RWPE2 (cell line): ENCODE results near the gene TGIF2.

ENCODE experiments used
- ATAC-seq: fragments of 200-7000 bp; cut with Tn5 transposase; 3 replicates; pipeline ENCODE4 v1.9.1; 2021; ENCODE audit warnings: low read depth
- DNase-seq: peaks from one replicate; pipeline ENCODE4 v3.0.0-alpha.2; 2020; ENCODE audit warnings: low spot score
- H3K27ac ChIP-seq: fragments of 450-650 bp; 2 replicates; pipeline ENCODE4 v1.5.1; 2017; ENCODE audit warnings: mild to moderate bottlenecking; ENCODE audit not compliant: poor library complexity, severe bottlenecking
- H3K27me3 ChIP-seq: fragments of 250-450 bp; sonication (Bioruptor Pico); 2 replicates; pipeline ENCODE4 v1.5.1; 2021; ENCODE audit warnings: mild to moderate bottlenecking, moderate library complexity; ENCODE audit not compliant: insufficient read depth, poor library complexity, severe bottlenecking
- H3K36me3 ChIP-seq: fragments of 250-450 bp; sonication (Bioruptor Pico); 2 replicates; pipeline ENCODE4 v1.5.1; 2020; ENCODE audit warnings: low read depth, mild to moderate bottlenecking, moderate library complexity
- H3K4me1 ChIP-seq: fragments of 250-450 bp; sonication (Bioruptor Pico); 2 replicates; pipeline ENCODE4 v1.5.1; 2021; ENCODE audit warnings: mild to moderate bottlenecking, moderate library complexity; ENCODE audit not compliant: insufficient read depth, poor library complexity, severe bottlenecking
- H3K4me3 ChIP-seq: fragments of 250-450 bp; sonication (Bioruptor Pico); 2 replicates; pipeline ENCODE4 v1.5.1; 2021; ENCODE audit warnings: mild to moderate bottlenecking, moderate library complexity; ENCODE audit not compliant: severe bottlenecking
- H3K9me3 ChIP-seq: fragments of 250-450 bp; sonication (Bioruptor Pico); 2 replicates; pipeline ENCODE4 v1.5.1; 2021; ENCODE audit warnings: mild to moderate bottlenecking, moderate library complexity; ENCODE audit not compliant: severe bottlenecking
- TF ChIP-seq, protein P1 (sequence below): fragments of 450-650 bp; IDR thresholded peaks from one replicate; pipeline ENCODE4 v1.5.1; 2017; ENCODE audit warnings: mild to moderate bottlenecking, moderate library complexity; ENCODE audit not compliant: poor library complexity, severe bottlenecking

The TGIF2 gene

DNA sequence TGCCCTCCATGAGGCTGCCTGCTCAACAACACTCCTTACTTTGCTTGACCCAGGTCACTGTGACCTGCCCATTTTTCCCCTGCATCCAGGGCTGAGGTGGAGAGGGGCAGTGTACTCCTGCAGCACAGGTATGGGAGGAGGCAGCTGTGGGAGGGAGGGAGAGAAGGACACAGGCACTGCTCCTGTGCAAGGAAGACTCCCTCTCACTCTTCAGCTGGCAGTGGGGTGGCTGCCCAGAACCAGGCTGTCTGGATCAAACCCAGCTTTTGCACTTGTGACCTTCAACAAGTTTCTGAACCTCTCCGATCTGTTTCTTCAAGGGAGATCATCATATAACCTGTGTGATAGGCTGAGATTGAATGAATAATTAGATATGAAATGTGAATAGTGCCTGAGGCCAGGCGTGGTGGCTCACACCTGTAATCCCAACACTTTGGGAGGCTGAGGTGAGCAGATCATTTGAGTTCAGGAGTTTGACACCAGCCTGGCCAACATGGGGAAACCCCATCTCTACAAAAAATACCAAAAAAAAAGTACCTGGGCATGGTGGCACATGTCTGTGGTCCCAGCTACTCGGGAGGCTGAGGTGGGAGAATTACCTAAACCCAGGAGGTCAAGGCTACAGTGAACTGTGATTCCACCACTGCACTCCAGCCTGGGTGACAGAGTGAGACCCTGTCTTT is 14.1 kb downstream of the TGIF2 start:
- DNase-seq, result no peak
- ATAC-seq, result no peak
- Histone ChIP-seq H3K4me1 (peaks cover 17% of the 10 kb centered on the region), H3K9me3 (no peaks in the 10 kb centered on the region), H3K27ac (no peak overlapping the region), H3K36me3 (peaks cover 16% of the 10 kb centered on the region), H3K4me3 (no peak overlapping the region), H3K27me3 (no peaks in the 10 kb centered on the region)
- TF ChIP-seq, protein P1, sequence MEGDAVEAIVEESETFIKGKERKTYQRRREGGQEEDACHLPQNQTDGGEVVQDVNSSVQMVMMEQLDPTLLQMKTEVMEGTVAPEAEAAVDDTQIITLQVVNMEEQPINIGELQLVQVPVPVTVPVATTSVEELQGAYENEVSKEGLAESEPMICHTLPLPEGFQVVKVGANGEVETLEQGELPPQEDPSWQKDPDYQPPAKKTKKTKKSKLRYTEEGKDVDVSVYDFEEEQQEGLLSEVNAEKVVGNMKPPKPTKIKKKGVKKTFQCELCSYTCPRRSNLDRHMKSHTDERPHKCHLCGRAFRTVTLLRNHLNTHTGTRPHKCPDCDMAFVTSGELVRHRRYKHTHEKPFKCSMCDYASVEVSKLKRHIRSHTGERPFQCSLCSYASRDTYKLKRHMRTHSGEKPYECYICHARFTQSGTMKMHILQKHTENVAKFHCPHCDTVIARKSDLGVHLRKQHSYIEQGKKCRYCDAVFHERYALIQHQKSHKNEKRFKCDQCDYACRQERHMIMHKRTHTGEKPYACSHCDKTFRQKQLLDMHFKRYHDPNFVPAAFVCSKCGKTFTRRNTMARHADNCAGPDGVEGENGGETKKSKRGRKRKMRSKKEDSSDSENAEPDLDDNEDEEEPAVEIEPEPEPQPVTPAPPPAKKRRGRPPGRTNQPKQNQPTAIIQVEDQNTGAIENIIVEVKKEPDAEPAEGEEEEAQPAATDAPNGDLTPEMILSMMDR, result no peak

DNA sequence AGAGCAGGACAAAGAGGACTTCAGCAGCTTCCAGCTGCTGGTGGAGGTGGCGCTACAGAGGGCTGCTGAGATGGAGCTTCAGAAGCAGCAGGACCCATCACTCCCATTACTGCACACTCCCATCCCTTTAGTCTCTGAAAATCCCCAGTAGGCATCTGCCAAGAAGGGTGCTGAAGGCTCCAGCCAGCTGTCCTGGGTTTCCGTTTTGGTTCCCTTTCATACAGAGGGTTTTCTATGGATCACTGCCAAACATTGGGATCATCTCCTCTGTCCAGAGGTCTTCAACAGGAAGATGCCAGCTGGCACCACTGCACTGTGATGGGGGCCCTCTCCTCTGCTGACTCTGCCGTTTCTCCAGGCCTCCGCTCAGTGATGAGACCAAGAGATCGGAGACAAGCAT is 17.9 kb downstream of the TGIF2 start:
- Histone ChIP-seq H3K9me3 (no peaks in the 10 kb centered on the region), H3K27ac (no peak overlapping the region), H3K36me3 (peaks cover 12% of the 10 kb centered on the region), H3K4me3 (no peak overlapping the region), H3K4me1 (no peaks in the 10 kb centered on the region), H3K27me3 (no peaks in the 10 kb centered on the region)
- TF ChIP-seq, protein P1, result no peak
- DNase-seq (no peak), ATAC-seq (no peak)

DNA sequence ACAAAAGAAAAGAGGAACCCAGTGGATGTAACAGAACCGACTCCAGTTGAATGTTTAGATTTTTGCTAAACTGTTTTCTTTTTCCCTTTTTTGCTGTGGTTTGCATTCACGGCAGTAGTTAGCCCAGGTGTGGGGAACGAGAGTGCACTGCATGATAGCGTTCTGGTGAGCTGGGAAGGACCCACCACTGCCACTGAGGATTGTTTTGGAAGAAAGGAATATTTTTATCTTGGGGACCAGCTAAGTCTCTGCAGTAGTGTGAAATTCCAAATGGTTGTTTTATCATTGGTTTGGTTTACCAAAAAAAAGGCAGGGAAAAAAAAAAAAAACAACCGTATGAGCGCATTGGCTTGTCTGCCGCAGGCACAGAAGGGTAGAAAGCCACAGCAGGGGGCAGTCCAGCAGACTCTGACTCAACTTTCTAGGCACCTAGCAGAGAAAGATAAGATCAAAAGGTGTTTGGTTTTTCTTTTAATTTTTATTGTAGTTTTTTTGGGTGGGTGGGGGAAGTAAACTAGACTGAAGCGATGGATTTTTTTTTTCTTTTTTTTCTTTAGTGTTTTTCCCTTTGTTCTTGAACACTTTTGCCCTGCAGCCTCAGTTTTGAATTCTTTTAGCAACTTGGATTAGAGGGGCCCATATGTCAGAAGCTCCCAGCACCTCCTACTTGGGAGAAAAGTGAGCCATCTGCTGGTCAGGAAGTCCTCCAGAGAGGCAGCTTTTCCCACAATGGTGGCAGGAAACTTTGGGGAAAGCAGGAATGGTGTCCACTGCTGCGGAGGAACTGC is 18.7 kb downstream of the TGIF2 start:
- Histone ChIP-seq H3K27ac (no peak overlapping the region), H3K4me1 (no peaks in the 10 kb centered on the region), H3K27me3 (no peaks in the 10 kb centered on the region), H3K9me3 (no peaks in the 10 kb centered on the region), H3K4me3 (no peak overlapping the region), H3K36me3 (peaks cover 12% of the 10 kb centered on the region)
- TF ChIP-seq, protein P1, result peak; percentile 96
- DNase-seq (no peak), ATAC-seq (peak; percentile 46)

GRCh38 chr20:36593347-36593929 is 20.0 kb downstream of the TGIF2 start:
- Histone ChIP-seq H3K36me3 (peaks cover 12% of the 10 kb centered on the region; the same call in 1 of the 2 replicates), H3K27ac (no peak overlapping the region), H3K9me3 (no peaks in the 10 kb centered on the region), H3K27me3 (no peaks in the 10 kb centered on the region), H3K4me3 (no peak overlapping the region), H3K4me1 (no peaks in the 10 kb centered on the region)
- no peak for ATAC-seq
- DNase-seq, result no peak
- TF ChIP-seq, protein P1, result no peak
